Fibroblast of skin of right quadriceps (primary cell): ENCODE data around the gene SLC35F3.
"Not testable (repeated sequence)": the region's sequence is repeated elsewhere in the genome, so short reads cannot be mapped to it uniquely, and the experiment has no call there.

Source experiments
- DNase-seq: peaks from one replicate; pipeline ENCODE4 v3.0.0-alpha.2; 2013

The SLC35F3 gene

GRCh38 chr1:234300096-234300495, 395.6 kb downstream of the SLC35F3 start:
- no peak for DNase-seq

- not testable (repeated sequence) for DNase-seq
These were observed 397.2 kb downstream of the SLC35F3 start for GRCh38 chr1:234301663-234302062.

GRCh38 chr1:234302354-234302962, 398.0 kb downstream of the SLC35F3 start:
- no peak for DNase-seq

GRCh38 chr1:234303231-234303630, 398.8 kb downstream of the SLC35F3 start:
- DNase-seq = no peak

DNA sequence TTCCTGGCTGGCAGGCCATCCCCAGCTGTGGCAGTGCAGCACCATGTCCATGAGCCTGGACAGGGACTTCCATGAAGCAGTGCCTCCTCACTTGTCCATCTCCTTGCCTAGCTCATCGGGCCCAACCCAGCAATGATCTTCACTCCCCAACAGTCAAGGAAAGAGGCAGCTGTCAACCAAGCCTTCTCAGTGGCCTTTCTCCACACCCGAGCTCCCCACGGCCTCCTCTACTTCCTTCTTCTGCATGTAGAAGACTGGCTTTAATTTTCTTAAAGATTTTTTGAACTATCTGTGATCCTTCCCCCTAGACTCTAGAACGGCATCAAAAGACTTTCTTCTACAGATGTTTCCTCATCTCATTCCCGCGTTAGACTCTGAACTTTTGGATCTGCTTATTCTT, 403.2 kb downstream of the SLC35F3 start:
- DNase-seq = no peak

DNA sequence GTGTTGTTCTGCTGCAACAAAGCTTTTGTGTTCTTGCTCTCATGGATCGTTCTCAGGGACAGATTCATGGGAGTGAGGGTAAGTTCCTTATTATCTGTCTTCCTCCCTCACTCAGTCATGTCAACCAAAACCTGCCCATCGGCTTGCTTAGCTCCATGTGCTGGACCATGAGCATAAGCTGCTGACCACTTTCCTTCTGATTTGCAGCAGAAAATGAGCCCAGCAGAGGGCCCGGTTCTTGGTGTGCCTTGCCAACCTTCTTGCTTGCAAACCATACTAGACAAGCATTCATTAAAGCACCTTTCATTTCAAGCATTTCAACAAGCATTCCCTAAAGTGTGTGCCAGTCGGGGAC, 404.7 kb downstream of the SLC35F3 start:
- no peak for DNase-seq

- DNase-seq = peak; percentile 42
These were observed 405.4 kb downstream of the SLC35F3 start for GRCh38 chr1:234309598-234310459.

DNA sequence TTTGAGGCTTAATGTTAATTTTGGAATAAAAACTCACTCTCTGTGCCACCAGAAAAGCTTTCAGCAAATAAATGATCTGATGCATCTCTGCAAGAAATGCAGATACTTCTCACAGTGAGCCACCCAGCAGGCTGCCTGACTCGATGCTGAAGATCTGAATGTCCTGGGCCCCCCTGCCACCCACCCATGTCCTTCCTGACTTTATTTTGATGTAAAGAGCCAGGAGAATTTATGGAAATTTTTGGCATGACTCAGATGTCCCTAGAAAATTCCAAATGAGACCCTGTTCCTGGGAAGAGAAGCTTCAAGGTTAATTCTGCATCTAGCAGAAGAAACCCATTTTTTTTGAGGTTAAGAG, 406.0 kb downstream of the SLC35F3 start:
- no peak for DNase-seq

DNA sequence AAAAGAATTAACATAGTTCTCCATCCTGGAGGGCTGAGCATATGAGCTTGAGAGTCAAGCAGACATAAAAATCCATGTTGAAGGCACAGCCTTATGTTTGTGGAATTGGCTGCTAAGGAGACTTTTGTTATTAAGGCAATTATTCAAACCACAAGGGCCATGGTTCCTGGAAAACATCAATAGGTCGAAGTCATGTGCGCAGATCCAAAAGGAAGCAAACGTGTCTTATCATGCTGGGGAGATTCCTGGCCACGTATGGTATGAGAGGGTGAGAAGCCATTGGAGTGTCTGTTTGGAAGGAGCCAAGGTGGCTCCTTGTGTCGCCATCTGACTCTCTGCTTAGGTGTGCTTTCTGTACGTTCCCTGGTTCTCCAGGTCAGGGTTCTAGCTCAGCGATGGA, 406.9 kb downstream of the SLC35F3 start:
- DNase-seq = no peak

- DNase-seq = no peak
These were observed 408.7 kb downstream of the SLC35F3 start for GRCh38 chr1:234313171-234313570.

DNA sequence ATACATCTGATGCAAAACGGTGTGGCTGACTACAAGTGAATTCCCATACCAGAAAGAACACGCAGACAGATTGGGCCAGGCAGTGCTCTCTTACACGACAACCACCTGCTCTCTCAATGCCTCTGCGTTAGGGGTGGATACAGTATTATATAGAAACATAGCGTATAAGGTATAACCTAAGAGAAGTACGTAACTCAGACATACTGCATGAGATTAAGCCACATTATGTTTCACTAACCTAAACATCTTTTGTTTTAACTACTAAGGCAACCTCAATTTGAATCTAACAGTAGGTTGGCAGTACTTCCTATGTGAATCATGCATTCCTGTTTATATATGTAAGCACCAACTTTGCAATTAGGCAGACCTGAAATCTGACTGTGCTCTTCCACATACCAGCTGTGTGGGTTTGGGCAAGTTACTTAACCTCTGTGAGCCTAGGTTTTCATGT, 410.6 kb downstream of the SLC35F3 start:
- peak; percentile 8 for DNase-seq

DNA sequence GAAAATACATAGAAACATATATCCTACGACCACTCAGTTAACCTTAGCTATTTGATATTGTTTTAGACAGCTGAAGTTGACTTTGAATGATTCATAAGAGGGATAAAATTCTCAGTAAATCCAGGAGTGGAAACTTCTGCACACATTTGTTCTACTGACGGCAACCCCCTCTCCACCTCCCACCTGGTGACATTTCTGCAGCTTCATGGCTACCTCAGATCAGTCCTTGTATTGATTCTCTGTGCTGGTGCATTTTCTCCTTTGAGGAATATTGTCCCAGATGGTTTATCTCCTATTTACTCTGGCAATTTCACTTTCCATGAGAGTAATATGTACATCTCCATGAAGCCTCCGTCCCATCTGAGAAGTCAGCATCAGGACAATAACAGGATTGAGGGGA, 411.1 kb downstream of the SLC35F3 start:
- no peak for DNase-seq

GRCh38 chr1:234316486-234316885, 412.0 kb downstream of the SLC35F3 start:
- DNase-seq = no peak

DNA sequence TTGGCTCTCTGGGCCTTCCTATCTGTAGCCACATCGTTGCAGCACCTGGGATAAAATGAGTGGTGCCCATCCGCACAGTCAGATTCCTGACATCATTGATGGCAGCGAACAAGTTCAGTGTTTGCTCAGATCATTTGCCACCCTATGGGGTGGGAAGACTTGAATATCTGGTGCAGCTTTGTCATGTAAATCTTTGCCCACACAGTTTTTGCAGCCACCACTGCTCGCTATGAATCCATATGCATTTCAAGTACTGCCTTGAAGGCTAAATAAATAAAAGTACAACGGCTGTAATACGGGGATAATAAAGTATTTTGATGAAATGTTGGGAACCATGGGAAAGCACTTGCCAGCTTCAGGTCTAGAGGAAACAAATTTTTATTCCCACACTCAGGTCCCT, 412.5 kb downstream of the SLC35F3 start:
- no peak for DNase-seq

GRCh38 chr1:234320069-234320468, 415.6 kb downstream of the SLC35F3 start:
- no peak for DNase-seq

DNA sequence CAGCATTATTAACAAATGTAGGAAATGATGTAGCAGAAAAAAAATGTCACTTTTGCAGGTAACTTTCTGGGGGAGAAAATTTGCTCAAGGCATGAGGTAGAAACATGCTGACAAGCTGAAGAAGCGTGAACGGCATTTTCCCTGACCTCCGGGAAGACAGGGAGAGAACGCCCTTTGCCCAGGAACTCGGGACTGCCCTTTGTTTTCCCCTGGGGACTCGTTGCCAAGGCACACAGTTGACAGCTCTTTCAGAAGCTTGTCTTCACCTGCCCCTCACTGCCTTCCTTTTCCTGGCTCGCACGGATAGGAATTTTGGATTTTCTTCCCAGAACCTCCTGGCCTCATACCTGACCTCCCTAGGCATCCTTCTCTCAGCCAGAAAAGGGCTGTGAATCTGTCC, 416.1 kb downstream of the SLC35F3 start:
- no peak for DNase-seq

DNA sequence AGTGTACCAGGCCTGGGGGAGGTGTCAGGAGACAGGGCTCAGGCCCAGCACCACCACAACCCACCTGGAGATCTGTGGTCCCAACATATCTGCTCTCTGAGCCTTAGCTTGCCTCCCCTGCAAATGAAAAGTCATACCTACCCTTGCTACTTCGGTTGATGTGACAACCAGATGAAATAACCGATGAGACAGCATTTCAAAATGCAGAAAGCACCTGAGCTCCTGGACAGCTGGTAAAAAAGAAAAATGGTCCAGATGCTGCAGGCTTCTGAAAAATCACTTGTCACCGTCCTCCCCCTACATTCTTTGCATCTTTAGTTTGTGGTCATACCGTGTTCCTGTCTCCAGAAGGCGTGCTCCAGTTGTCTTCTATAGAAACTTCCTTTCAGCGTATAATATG, 416.8 kb downstream of the SLC35F3 start:
- no peak for DNase-seq

GRCh38 chr1:234322097-234322496, 417.6 kb downstream of the SLC35F3 start:
- no peak for DNase-seq

DNA sequence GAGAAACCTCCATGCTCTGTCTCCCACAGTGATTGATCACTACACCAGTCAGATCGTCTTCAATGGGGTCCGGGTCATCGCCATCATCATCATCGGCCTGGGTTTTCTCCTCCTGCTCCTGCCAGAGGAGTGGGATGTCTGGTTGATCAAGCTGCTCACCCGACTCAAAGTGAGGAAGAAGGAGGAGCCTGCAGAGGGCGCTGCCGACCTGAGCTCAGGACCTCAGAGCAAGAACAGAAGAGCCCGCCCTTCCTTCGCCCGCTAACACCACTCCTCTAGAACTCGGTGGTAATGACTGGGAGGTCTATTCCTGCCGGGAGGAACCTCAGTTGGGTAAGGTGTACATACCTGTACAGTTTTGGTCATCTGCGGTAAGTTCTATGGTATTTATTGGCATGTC, 418.5 kb downstream of the SLC35F3 start:
- peak; percentile 19 for DNase-seq

GRCh38 chr1:234324821-234325220, 420.3 kb downstream of the SLC35F3 start:
- no peak for DNase-seq

DNA sequence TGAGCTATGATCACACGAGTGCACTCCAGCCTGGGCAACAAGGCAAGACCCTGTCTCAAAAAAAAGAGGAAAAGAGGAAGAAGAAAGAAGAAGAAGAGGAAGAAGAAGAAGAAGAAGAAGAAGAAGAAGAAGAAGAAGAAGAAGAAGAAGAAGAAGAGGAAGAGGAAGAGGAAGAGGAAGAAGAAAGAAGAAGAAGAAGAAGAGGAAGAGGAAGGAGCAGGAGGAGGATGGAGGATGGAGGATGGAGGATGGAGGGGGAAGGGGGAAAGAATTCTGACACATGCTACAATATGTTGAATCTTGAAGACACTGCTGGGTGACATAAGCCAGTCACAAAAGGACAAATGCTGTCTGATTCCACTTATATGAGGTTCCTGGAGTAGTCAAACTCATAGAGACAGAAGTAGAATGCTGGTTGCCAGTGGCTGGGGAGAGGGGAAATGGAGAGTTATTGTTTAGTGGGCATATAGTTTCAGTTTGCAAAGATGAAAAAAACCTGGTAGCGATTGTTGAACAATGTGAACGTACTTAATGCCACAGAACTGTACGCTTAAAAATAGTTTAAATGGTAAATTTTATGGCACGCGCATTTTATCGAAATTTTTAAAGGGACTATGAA, 421.5 kb downstream of the SLC35F3 start:
- no peak for DNase-seq

DNA sequence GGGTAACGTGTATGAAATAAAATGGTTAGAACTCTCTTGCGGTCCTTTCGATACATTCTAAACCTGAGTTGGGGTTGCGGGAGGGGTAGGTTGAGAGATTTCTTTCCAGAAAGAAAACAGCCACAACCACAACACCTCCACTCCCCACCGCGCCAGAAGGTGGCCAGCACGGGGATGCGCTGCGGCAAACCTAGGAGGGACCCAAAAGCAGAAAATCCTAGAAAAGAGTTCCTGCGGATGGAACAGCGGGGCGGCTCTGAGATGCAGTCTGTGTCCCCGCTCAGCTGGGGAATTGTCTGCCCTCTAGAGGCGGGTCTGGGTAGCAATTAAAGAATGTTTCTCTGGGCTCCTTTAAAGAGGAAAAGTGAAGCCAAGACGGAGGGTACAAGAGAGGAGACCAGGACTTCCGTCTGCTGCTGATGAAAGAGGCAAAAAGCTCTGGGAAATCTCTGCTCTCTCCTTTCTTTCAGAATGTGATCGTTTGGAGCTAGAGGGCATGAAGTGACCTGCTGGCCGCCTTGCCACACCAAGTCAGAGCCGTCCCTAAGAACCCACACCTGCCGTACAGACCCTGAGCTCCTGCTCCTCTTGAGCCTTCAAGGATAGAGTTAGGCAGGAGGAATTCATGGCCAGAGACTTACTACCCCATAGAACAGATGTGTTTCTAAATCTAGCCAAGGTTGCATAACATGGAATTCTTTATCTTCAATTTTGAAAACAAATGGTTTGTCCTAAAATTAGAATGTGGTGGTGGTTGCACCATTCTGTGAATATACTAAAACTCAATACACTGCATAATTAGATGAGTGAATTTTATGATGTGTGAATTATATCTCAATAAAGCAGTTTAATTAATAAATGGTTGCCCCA, 422.3 kb downstream of the SLC35F3 start:
- peak; percentile 54 for DNase-seq

GRCh38 chr1:234327577-234328164, 423.2 kb downstream of the SLC35F3 start:
- DNase-seq = no peak
